NCI-H187 (cell line): ENCODE results near the gene ARID1B.

Experiments used
- DNase-seq, 2 experiments: peaks; one replicate each; lab custom pipeline; 2025; lab: John Stamatoyannopoulos, UW

Gene ARID1B

GRCh38 chr6:157099912-157100593 lies 322.9 kb downstream of the ARID1B start:
- no peak for DNase-seq

- DNase-seq = no peak
Observed at GRCh38 chr6:157101166-157101565, 324.0 kb downstream of the ARID1B start.

GRCh38 chr6:157104803-157105202 lies 327.6 kb downstream of the ARID1B start:
- no peak for DNase-seq

- no peak for DNase-seq
Observed at GRCh38 chr6:157106487-157106886, 329.3 kb downstream of the ARID1B start.

GRCh38 chr6:157107571-157107914 lies 330.4 kb downstream of the ARID1B start:
- DNase-seq = no peak

GRCh38 chr6:157107915-157108651 lies 330.9 kb downstream of the ARID1B start:
- no peak for DNase-seq

GRCh38 chr6:157108923-157109322 lies 331.7 kb downstream of the ARID1B start:
- no peak for DNase-seq

- DNase-seq = no peak
Observed at GRCh38 chr6:157110607-157111006, 333.4 kb downstream of the ARID1B start.

- no peak for DNase-seq
Observed at GRCh38 chr6:157113389-157113788, 336.2 kb downstream of the ARID1B start.

GRCh38 chr6:157116426-157116825 lies 339.2 kb downstream of the ARID1B start:
- no peak for DNase-seq

GRCh38 chr6:157117431-157118095 lies 340.4 kb downstream of the ARID1B start:
- no peak for DNase-seq

GRCh38 chr6:157119502-157120027 lies 342.4 kb downstream of the ARID1B start:
- DNase-seq = no peak

- no peak for DNase-seq
Observed at GRCh38 chr6:157120534-157121232, 343.5 kb downstream of the ARID1B start.

- no peak for DNase-seq
Observed at GRCh38 chr6:157121897-157122296, 344.7 kb downstream of the ARID1B start.

- no peak for DNase-seq
Observed at GRCh38 chr6:157123234-157123633, 346.1 kb downstream of the ARID1B start.

GRCh38 chr6:157124485-157125254 lies 347.5 kb downstream of the ARID1B start:
- DNase-seq = no peak

GRCh38 chr6:157125531-157125930 lies 348.4 kb downstream of the ARID1B start:
- DNase-seq = no peak

- DNase-seq = no peak
Observed at GRCh38 chr6:157126183-157127098, 349.3 kb downstream of the ARID1B start.

- no peak for DNase-seq
Observed at GRCh38 chr6:157128235-157128775, 351.1 kb downstream of the ARID1B start.

GRCh38 chr6:157131250-157131649 lies 354.1 kb downstream of the ARID1B start:
- no peak for DNase-seq
